COLO668 (cell line): ENCODE results near the gene SKIC8.
"Not testable (repeated sequence)": the region's sequence is repeated elsewhere in the genome, so short reads cannot be mapped to it uniquely, and the experiment has no call there.

ENCODE experiments used
- DNase-seq: peaks from one replicate; lab custom pipeline; 2025; ENCODE audit not compliant: unreplicated experiment; lab: John Stamatoyannopoulos, UW

Gene SKIC8

GRCh38 chr15:78257681-78258080 is 41.7 kb downstream of the SKIC8 start:
- DNase-seq = no peak

- no peak for DNase-seq
These were observed 43.4 kb downstream of the SKIC8 start for GRCh38 chr15:78256044-78256437.

GRCh38 chr15:78255421-78256043 is 43.9 kb downstream of the SKIC8 start:
- DNase-seq = peak; percentile 55

GRCh38 chr15:78251136-78251535 is 48.3 kb downstream of the SKIC8 start:
- DNase-seq = no peak

GRCh38 chr15:78249131-78249530 is 50.3 kb downstream of the SKIC8 start:
- no peak for DNase-seq

- DNase-seq = peak; percentile 5
These were observed 51.5 kb downstream of the SKIC8 start for GRCh38 chr15:78247911-78248310.

GRCh38 chr15:78245976-78246620 is 53.3 kb downstream of the SKIC8 start:
- not testable (repeated sequence) for DNase-seq

- not testable (repeated sequence) for DNase-seq
These were observed 54.0 kb downstream of the SKIC8 start for GRCh38 chr15:78245392-78245791.

GRCh38 chr15:78244893-78245292 is 54.5 kb downstream of the SKIC8 start:
- no peak for DNase-seq

- DNase-seq = no peak
These were observed 55.3 kb downstream of the SKIC8 start for GRCh38 chr15:78244101-78244500.

- no peak for DNase-seq
These were observed 55.9 kb downstream of the SKIC8 start for GRCh38 chr15:78243491-78243941.

GRCh38 chr15:78243058-78243457 is 56.4 kb downstream of the SKIC8 start:
- DNase-seq = no peak

- DNase-seq = peak; percentile 23
These were observed 57.3 kb downstream of the SKIC8 start for GRCh38 chr15:78242128-78242527.

- peak; percentile 78 for DNase-seq
These were observed 58.4 kb downstream of the SKIC8 start for GRCh38 chr15:78241017-78241416.

GRCh38 chr15:78239811-78240210 is 59.6 kb downstream of the SKIC8 start:
- DNase-seq = no peak

- no peak for DNase-seq
These were observed 62.3 kb downstream of the SKIC8 start for GRCh38 chr15:78237146-78237545.

GRCh38 chr15:78236491-78236890 is 62.9 kb downstream of the SKIC8 start:
- DNase-seq = no peak

- no peak for DNase-seq
These were observed 64.8 kb downstream of the SKIC8 start, which contains the start of gene ACSBG1 for GRCh38 chr15:78234515-78235040. TSS of gene ACSBG1 (minus strand) at chr15:78234565. CDS start at chr15:78234501, 64 bp downstream.

GRCh38 chr15:78233496-78233895 is 65.9 kb downstream of the SKIC8 start:
- no peak for DNase-seq
